KOPT-K1 (cell line): ENCODE data around the gene ZSWIM3.
A peak's percentile ranks its signal among the peaks of the same experiment; 100 is the strongest.
"Not testable (repeated sequence)": the region's sequence is repeated elsewhere in the genome, so short reads cannot be mapped to it uniquely, and the experiment has no call there.

ENCODE experiments used
- H3K27ac ChIP-seq: fragments of 200-600 bp; sonication (generic); 2 replicates; pipeline ENCODE4 v1.5.1; 2016; ENCODE audit warnings: antibody characterized with exemption, mild to moderate bottlenecking, low read depth, low read length; ENCODE audit not compliant: poor library complexity, severe bottlenecking
- H3K36me3 ChIP-seq: fragments of 200-600 bp; sonication (generic); 2 replicates; pipeline ENCODE4 v1.5.1; 2017; ENCODE audit warnings: antibody characterized with exemption, mild to moderate bottlenecking, low read length, moderate library complexity; ENCODE audit not compliant: insufficient read depth
- H3K9me3 ChIP-seq: fragments of 200-600 bp; sonication (generic); 2 replicates; pipeline ENCODE4 v1.5.1; 2017; ENCODE audit warnings: antibody characterized with exemption, low read length, mild to moderate bottlenecking; ENCODE audit not compliant: insufficient read depth, poor library complexity, severe bottlenecking

Gene ZSWIM3

GRCh38 chr20:45901332-45901731, 43.9 kb downstream of the ZSWIM3 start:
- H3K9me3 ChIP-seq, H3K27ac ChIP-seq: not testable (repeated sequence)
- peaks cover 26% of the 10 kb centered on the region for H3K36me3 ChIP-seq

DNA sequence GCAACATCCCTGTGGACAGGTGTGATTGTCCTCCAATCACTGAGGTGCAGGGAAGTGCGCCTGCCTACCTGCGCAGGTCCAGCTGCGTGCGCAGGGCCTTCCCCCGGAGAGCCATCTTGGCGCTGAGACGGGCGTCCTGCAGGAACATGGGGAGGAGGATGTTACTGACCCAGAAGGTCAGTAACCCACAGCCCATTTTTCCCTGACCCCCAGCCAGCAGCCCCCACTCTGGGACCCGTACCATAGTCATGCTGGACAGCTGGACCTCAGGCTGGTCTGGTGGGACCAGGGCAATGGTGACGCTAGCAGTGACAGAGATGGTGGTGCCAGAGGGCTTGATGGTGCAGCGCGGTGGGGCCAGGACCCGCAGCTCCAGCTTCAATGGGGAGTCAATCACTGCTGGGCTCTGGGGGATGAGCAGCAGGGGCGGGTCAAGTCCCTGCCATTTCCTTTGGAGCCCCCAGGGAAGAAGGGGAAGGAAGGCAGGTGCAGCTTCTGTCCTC, 44.8 kb downstream of the ZSWIM3 start:
- Histone ChIP-seq H3K27ac (no peak overlapping the region), H3K36me3 (peaks cover 17% of the 10 kb centered on the region), H3K9me3 (no peaks in the 10 kb centered on the region)

DNA sequence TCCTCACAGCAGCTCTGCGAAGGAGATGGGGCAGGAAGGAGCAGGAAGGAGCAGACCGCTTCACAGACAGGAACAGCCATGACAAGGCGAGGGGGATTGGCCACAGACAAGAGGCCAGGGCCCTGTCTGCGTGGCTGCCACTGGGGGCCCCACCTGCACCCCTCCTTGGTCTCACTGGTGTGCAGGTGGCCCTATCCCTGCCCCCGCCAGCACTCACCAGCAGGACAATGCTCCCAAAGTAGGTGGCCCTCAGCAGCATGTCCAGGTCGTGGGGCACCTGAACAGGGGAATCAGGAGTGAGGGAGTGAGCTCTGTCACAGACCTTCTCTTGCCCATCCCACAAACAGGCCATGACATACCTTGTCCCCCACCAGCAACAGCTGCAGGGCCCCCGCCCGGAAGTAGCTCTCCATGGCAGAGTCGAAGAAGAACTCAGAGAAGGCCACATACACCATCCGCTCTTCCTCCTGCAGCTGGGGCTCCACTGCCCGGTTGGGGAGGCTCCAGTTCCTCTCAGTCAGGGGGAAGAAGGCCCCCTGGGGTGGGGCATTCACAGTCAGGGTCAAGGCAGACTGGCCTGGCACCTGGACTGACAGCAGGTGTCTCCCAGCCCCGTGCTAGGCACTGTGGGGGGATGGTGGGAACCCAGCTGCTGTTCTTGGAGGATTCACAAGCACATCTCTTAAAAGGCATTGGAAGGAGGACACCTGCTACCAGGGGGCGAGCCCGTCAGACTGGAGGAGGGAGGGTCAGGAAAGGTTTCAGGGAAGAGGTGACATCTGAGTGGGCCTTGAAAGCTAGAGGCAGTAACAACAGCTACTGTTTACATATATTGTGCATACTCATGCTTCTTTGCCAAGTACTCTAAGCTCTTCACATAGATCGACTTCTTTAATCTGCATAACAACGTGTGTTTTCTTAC, 47.4 kb downstream of the ZSWIM3 start:
- no peaks in the 10 kb centered on the region for H3K9me3 ChIP-seq
- H3K27ac ChIP-seq: peak overlapping the region; percentile 33
- H3K36me3 ChIP-seq: no peaks in the 10 kb centered on the region

- no peak overlapping the region for H3K27ac ChIP-seq
- H3K36me3 ChIP-seq: no peaks in the 10 kb centered on the region
Observed at GRCh38 chr20:45905505-45906079, 48.2 kb downstream of the ZSWIM3 start.

DNA sequence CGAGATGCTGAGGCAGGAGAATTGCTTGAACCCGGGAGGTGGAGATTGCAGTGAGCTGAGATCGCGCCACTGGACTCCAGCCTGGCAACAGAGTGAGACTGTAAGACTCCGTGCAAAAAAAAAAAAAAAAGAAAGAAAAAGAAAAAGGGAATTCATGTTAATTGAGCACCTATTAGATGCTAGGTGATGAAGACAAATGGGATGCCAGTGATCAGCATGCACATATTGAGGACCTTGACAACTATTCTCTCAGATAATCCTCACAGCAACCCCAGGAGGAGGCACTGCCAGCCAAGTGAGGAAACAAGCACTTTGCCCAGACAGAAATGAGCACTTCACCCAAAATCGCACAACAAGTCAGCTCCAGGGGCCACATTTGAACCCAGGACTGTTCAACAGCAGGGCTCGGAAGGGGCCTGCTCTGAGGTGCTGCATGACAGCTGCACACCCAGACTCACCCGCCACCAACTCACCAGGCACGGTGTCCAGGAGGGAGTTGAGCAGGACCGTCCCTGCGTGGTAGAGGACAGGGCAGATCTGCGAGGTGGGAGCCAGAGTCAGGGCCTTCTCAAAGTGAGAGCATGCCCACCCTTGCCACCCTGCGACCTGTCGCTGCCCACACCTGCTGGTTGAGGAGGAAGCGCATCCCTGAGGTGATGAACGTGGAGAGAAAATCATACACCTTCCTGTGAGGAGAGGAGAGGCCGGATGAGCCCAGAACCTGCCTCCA, 50.0 kb downstream of the ZSWIM3 start:
- H3K27ac ChIP-seq: no peak overlapping the region
- H3K9me3 ChIP-seq: no peaks in the 10 kb centered on the region
- no peaks in the 10 kb centered on the region for H3K36me3 ChIP-seq

More at GRCh38 chr20:45905505-45906079, 48.2 kb downstream of the ZSWIM3 start:
- H3K9me3 ChIP-seq: no peaks in the 10 kb centered on the region

GRCh38 chr20:45908084-45908483, 50.7 kb downstream of the ZSWIM3 start:
- Histone ChIP-seq H3K9me3 (no peaks in the 10 kb centered on the region), H3K36me3 (no peaks in the 10 kb centered on the region), H3K27ac (no peak overlapping the region)

DNA sequence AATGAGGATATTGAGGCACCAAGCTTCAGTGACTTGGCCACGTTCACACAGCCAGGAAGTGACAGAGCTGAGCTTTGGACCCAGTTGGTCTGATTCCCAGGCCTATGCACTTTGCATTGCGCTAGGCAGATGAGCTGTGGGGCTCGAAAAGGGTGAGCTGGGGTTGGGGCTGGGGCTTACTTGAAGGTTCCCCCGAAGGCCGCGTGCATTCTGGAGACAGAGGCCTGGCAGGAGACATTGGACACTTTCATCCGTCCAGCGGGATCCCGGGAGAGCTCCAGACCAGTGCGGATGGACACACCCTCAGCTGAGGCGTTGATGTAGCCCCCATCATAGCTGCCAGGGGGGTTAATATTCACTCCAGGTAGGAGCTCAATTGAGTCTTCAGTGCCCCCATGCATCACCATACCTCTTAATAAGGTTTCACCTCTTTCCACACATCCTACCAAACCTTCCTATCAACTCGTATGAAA, 52.0 kb downstream of the ZSWIM3 start:
- no peak overlapping the region for H3K27ac ChIP-seq
- H3K36me3 ChIP-seq: no peaks in the 10 kb centered on the region
- H3K9me3 ChIP-seq: no peaks in the 10 kb centered on the region

GRCh38 chr20:45909817-45910669, 52.6 kb downstream of the ZSWIM3 start:
- Histone ChIP-seq H3K36me3 (no peaks in the 10 kb centered on the region), H3K9me3 (no peaks in the 10 kb centered on the region), H3K27ac (no peak overlapping the region)

DNA sequence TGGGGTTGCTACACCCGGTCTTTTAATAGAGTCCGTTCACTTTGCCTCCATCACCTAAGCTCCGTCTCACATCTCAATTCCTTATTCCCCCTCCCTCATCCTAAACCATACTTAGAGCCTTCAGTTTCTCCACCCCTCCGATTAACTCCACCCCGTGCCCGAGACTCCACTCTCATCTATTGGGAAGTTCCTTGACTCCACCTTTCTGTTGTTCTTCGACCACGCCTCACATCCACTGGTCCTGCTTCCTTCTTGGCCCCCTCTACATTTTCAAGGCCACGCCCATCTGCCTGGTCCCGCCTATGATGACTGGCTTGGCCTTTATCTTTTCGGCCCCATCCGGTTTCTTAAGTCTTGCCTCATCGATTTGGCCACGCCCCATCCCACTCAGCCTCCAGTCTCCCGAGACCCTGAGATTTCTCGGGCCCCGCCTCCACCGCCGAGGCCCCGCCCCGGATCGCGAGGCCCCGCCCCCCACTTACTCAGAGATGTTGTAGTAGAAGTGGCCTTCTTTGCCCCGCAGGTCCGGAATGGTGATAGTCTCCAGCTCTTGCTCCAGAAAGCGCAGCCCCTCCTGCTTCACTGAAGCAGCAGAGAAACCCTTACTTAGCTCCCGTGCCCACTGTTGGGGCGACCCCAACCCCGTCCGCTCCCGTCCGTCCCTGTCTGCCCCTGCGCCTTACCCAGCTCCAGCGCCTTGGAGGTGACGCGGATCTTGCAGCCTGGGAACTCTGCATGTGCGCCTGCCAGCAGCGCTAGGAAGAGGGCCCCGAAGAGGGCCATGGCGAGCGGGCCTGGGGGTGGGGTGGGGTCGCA, 53.5 kb downstream of the ZSWIM3 start:
- no peaks in the 10 kb centered on the region for H3K36me3 ChIP-seq
- H3K9me3 ChIP-seq: no peaks in the 10 kb centered on the region
- no peak overlapping the region for H3K27ac ChIP-seq

GRCh38 chr20:45911486-45912343, 54.3 kb downstream of the ZSWIM3 start, which contains the start of gene PLTP:
TSS of gene PLTP (minus strand) at chr20:45912155. CDS start at chr20:45911452, 703 bp downstream.
- Histone ChIP-seq H3K27ac (no peak within 1 kb of the TSS), H3K36me3 (no peaks in the 10 kb centered on the region), H3K9me3 (no peaks in the 10 kb centered on the region)

DNA sequence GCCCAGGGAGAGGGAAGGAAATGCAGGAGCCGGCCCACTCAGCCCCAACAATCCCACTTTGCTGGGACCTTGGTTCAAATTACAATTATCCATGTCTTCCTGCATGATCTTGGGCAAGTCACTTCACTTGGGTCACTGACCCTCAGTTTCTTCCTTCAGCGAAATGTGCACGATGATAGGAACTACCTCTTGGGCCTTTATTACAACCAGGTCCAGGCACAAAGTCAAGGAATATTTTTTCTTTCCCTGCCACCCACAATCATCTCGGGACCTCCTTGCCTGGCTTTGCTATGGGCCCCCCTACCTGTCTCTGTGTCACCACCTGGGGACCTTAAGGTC, 54.9 kb downstream of the ZSWIM3 start:
- H3K27ac ChIP-seq: no peak overlapping the region
- H3K36me3 ChIP-seq: no peaks in the 10 kb centered on the region
- H3K9me3 ChIP-seq: no peaks in the 10 kb centered on the region

GRCh38 chr20:45913116-45913515, 55.7 kb downstream of the ZSWIM3 start:
- no peaks in the 10 kb centered on the region for H3K36me3 ChIP-seq
- H3K9me3 ChIP-seq: no peaks in the 10 kb centered on the region
- H3K27ac ChIP-seq: no peak overlapping the region

DNA sequence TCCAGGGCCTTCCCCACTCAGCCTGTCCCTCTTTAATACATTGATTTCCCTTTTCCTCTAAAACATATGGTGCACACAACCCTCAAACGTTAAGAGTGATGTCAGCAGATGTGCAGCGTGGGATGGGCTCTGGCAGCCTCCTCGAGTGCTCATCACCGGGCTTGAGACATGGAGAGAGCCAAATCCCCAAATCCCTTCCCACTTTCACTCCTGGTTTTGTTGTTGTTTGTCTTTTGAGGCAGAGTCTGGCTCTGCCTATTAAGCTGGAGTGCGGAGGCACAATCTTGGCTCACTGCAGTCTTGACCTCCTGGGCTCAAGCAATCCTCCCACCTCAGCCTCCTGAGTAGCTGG, 60.4 kb downstream of the ZSWIM3 start:
- Histone ChIP-seq H3K36me3 (no peaks in the 10 kb centered on the region), H3K27ac (no peak overlapping the region), H3K9me3 (no peaks in the 10 kb centered on the region)
